H1 (cell line): ENCODE data around the gene AMN. TPM values are rescaled to one million over a fixed set of nuclear protein-coding genes. Genes with fewer than 3 reads are reported as not detected.

ENCODE experiments used
- CTCF ChIA-PET: fragments of 300-600 bp; sonication (Branson Sonifier 250); formaldehyde crosslinking; loops from one replicate; lab custom pipeline; 2021; ENCODE audit not compliant: partially characterized antibody; lab: Charles Lee
- POLR2A ChIA-PET: fragments of 300-600 bp; sonication (Branson Sonifier 250); formaldehyde crosslinking; loops from one replicate; lab custom pipeline; 2021; ENCODE audit warnings: inconsistent platforms; ENCODE audit not compliant: partially characterized antibody; lab: Charles Lee
- DNase-seq, 2 experiments: peaks; one replicate each; pipeline versions ENCODE4 v3.0.0 to v3.0.0-alpha.2; 2010 to 2022; ENCODE audit warnings: low spot score in 2 of 2, low read depth in 1 of 2, mixed read lengths in 1 of 2
- FAIRE-seq: peaks from 2 replicates; lab custom pipeline; 2011; peaks lifted over from hg19 to GRCh38; lab: Jason Lieb, UNC
- H2AFZ ChIP-seq: 2 replicates; pipeline ENCODE4 v1.8.1; 2012; ENCODE audit warnings: low read length, inconsistent platforms
- H2AK5ac ChIP-seq: 2 replicates; pipeline ENCODE4 v1.6.1; 2013; ENCODE audit warnings: low read depth, low read length
- H2BK120ac ChIP-seq: replicated peaks from 2 replicates; pipeline ENCODE3; 2013; ENCODE audit warnings: low read depth, low read length, inconsistent platforms
- H2BK12ac ChIP-seq: 2 replicates; pipeline ENCODE4 v1.6.1; 2013; ENCODE audit warnings: low read depth, low read length
- H2BK15ac ChIP-seq: 2 replicates; pipeline ENCODE4 v1.6.1; 2013; ENCODE audit warnings: low read length
- H2BK20ac ChIP-seq: 2 replicates; pipeline ENCODE4 v1.6.1; 2013; ENCODE audit warnings: low read length
- H2BK5ac ChIP-seq: 2 replicates; pipeline ENCODE4 v1.6.1; 2013; ENCODE audit warnings: low read depth, low read length
- H3K14ac ChIP-seq: 2 replicates; pipeline ENCODE4 v1.6.1; 2013; ENCODE audit warnings: inconsistent platforms; ENCODE audit not compliant: insufficient read length
- H3K18ac ChIP-seq: 2 replicates; pipeline ENCODE4 v1.6.1; 2013; ENCODE audit warnings: low read length; ENCODE audit errors: extremely low read depth
- H3K23ac ChIP-seq: 2 replicates; pipeline ENCODE4 v1.6.1; 2013; ENCODE audit warnings: inconsistent platforms; ENCODE audit not compliant: insufficient read length
- H3K23me2 ChIP-seq: 2 replicates; pipeline ENCODE4 v1.6.1; 2013; ENCODE audit warnings: low read depth, low read length
- H3K27ac ChIP-seq: 2 replicates; pipeline ENCODE4 v1.6.1; 2011; ENCODE audit warnings: low read depth, low read length, inconsistent platforms
- H3K27me3 ChIP-seq, 4 experiments: replicated peaks in 1 of 4; 1 replicate in 1 of 4; 2 replicates in 3 of 4; pipeline versions ENCODE4 v1.6.1 to v1.8.1; 2011 to 2013; ENCODE audit warnings: low read length in 3 of 4, mild to moderate bottlenecking in 3 of 4, inconsistent platforms in 2 of 4, mixed read lengths in 2 of 4, moderate library complexity in 1 of 4; ENCODE audit not compliant: control insufficient read depth in 3 of 4, insufficient read depth in 3 of 4; ENCODE audit errors: extremely low read depth in 1 of 4
- H3K36me3 ChIP-seq, 4 experiments: 2 replicates each; pipeline versions ENCODE4 v1.6.1 to v1.8.1; 2011 to 2013; ENCODE audit warnings: mild to moderate bottlenecking in 4 of 4, low read length in 3 of 4, moderate library complexity in 2 of 4, control low read depth in 1 of 4, inconsistent platforms in 1 of 4; ENCODE audit not compliant: insufficient read depth in 4 of 4, control insufficient read depth in 2 of 4
- H3K4ac ChIP-seq: replicated peaks from 2 replicates; pipeline ENCODE3; 2013; ENCODE audit warnings: low read length, low read depth, mixed read lengths, inconsistent platforms; ENCODE audit not compliant: insufficient read length
- H3K4me1 ChIP-seq, 4 experiments: replicated peaks in 1 of 4; 1 replicate in 1 of 4; 2 replicates in 3 of 4; pipeline versions ENCODE4 v1.6.1 to v1.8.1; 2011 to 2013; ENCODE audit warnings: low read length in 3 of 4, inconsistent platforms in 2 of 4, mixed read lengths in 1 of 4; ENCODE audit not compliant: insufficient read depth in 4 of 4, control insufficient read depth in 3 of 4
- H3K4me2 ChIP-seq, 2 experiments: 2 replicates each; pipeline versions ENCODE4 v1.6.1 to v1.8.1; 2011 to 2013; ENCODE audit warnings: low read depth in 2 of 2, low read length in 2 of 2, control low read depth in 1 of 2, inconsistent platforms in 1 of 2, mild to moderate bottlenecking in 1 of 2; ENCODE audit not compliant: insufficient read depth in 1 of 2
- H3K4me3 ChIP-seq, 4 experiments: fragments of 200-600, 300-600 bp in 1 of 4; sonication (generic), shearing (Covaris generic), sonication (Bioruptor Twin) in 1 of 4; 2 replicates each; pipeline versions ENCODE4 v1.5.1 to v1.8.1; 2011 to 2016; ENCODE audit warnings: low read length in 4 of 4, low read depth in 3 of 4, control low read depth in 2 of 4, inconsistent platforms in 2 of 4, mild to moderate bottlenecking in 2 of 4, mixed read lengths in 1 of 4, moderate library complexity in 1 of 4; ENCODE audit not compliant: insufficient read depth in 2 of 4; ENCODE audit errors: extremely low read depth in 1 of 4
- H3K56ac ChIP-seq: replicated peaks from 2 replicates; pipeline ENCODE3; 2013; ENCODE audit warnings: low read depth, mild to moderate bottlenecking, mixed read lengths, low read length, inconsistent platforms; ENCODE audit not compliant: insufficient read length
- H3K79me1 ChIP-seq: 2 replicates; pipeline ENCODE4 v1.6.1; 2013; ENCODE audit warnings: low read depth, low read length, control low read depth
- H3K79me2 ChIP-seq, 2 experiments: 2 replicates each; pipeline versions ENCODE4 v1.6.1 to v1.8.1; 2012 to 2013; ENCODE audit warnings: low read length in 2 of 2, mild to moderate bottlenecking in 2 of 2, inconsistent platforms in 1 of 2; ENCODE audit not compliant: insufficient read depth in 2 of 2, control insufficient read depth in 1 of 2
- H3K9ac ChIP-seq, 4 experiments: replicated peaks in 1 of 4; 1 replicate in 1 of 4; 2 replicates in 3 of 4; pipeline versions ENCODE4 v1.6.1 to v1.8.1; 2011 to 2013; ENCODE audit warnings: low read depth in 3 of 4, low read length in 3 of 4, control low read depth in 2 of 4, mild to moderate bottlenecking in 2 of 4, moderate library complexity in 2 of 4, inconsistent platforms in 1 of 4; ENCODE audit errors: extremely low read depth in 1 of 4
- H3K9me3 ChIP-seq, 2 experiments: 2 replicates each; pipeline versions ENCODE4 v1.6.1 to v1.8.1; 2012 to 2013; ENCODE audit warnings: mild to moderate bottlenecking in 2 of 2, moderate library complexity in 2 of 2, control low read depth in 1 of 2, inconsistent platforms in 1 of 2, low read depth in 1 of 2, low read length in 1 of 2, mixed read lengths in 1 of 2; ENCODE audit not compliant: insufficient read depth in 2 of 2
- H4K20me1 ChIP-seq, 2 experiments: replicated peaks in 1 of 2; 2 replicates each; pipeline versions ENCODE3 to v1.8.1; 2011 to 2013; ENCODE audit warnings: inconsistent platforms in 2 of 2, low read length in 2 of 2, mild to moderate bottlenecking in 1 of 2; ENCODE audit not compliant: insufficient read depth in 2 of 2, control insufficient read depth in 1 of 2
- H4K5ac ChIP-seq: 2 replicates; pipeline ENCODE4 v1.6.1; 2013; ENCODE audit warnings: low read length, low read depth, mixed read lengths, inconsistent platforms; ENCODE audit not compliant: insufficient read length
- H4K8ac ChIP-seq: 2 replicates; pipeline ENCODE4 v1.8.0; 2013; ENCODE audit warnings: mild to moderate bottlenecking, moderate library complexity, low read length, inconsistent platforms; ENCODE audit not compliant: insufficient read depth; ENCODE audit errors: extremely low read depth
- H4K91ac ChIP-seq: replicated peaks from 2 replicates; pipeline ENCODE3; 2013; ENCODE audit warnings: low read length, mixed read lengths, inconsistent platforms; ENCODE audit not compliant: insufficient read length
- EP300 ChIP-seq, 2 experiments: IDR thresholded peaks; 1 replicate in 1 of 2; 2 replicates in 1 of 2; pipeline ENCODE4 v1.6.1; 2011 to 2012; ENCODE audit warnings: low read depth in 2 of 2, low read length in 2 of 2, mild to moderate bottlenecking in 2 of 2, borderline replicate concordance in 1 of 2, inconsistent platforms in 1 of 2, moderate library complexity in 1 of 2
- TCF12 ChIP-seq: IDR thresholded peaks from 2 replicates; pipeline ENCODE4 v1.6.1; 2011; ENCODE audit warnings: low read depth, mild to moderate bottlenecking, low read length
- WGBS, 2 experiments: shearing (Covaris generic) in 1 of 2; methylation state at CpG; one replicate each; pipeline versions ENCODE4 v1.1.6 to v1.1.7; 2013 to 2015; ENCODE audit warnings: low lambda C conversion rate in 2 of 2, mixed read lengths in 2 of 2, inconsistent platforms in 1 of 2, low coverage in 1 of 2, missing lambda C conversion rate in 1 of 2; ENCODE audit not compliant: insufficient replicate concordance in 2 of 2, insufficient coverage in 1 of 2, insufficient read length in 1 of 2; ENCODE audit errors: extremely low coverage in 1 of 2, missing lambda C conversion rate in 1 of 2; 5-methylcytosine and 5-hydroxymethylcytosine counted together
- polyA plus RNA-seq, 7 experiments: library from polyadenylated mRNA; depleted of rRNA in 3 of 7; stranded (reverse) in 5 of 7; unstranded in 2 of 7; fragments of >200 nt in 5 of 7; fragments of 200-250 nt in 2 of 7; gene quantifications; 1 replicate in 5 of 7; 2 replicates in 1 of 7; 4 replicates in 1 of 7; pipeline versions ENCODE4 v1.2.1 to v1.2.3, GENCODE V29; 2011 to 2013; ENCODE audit warnings: missing spikeins in 2 of 7, mixed read lengths in 2 of 7
- total RNA-seq: library from RNA; stranded (reverse); fragmentation: NEBNext Ultra II Directional; extraction: Animal tissue kit (Norgen Biotek cat#: 25700); gene quantifications from 2 replicates; pipeline ENCODE4 v1.2.1, GENCODE V29; 2021
- TF ChIP-seq, protein P1 (sequence below): IDR thresholded peaks from 2 replicates; pipeline ENCODE4 v1.6.1; 2011; ENCODE audit warnings: low read length, improper control_type of control experiment

The AMN gene
- total and polyA plus RNA-seq, 2 of the 8 experiments (the other 6 are each of a cell fraction or from before 2014, with no cell fraction given) = 0.77 to 1.5 TPM

GRCh38 chr14:102897299-102898027 lies 25.0 kb upstream of the AMN start:
- Histone ChIP-seq H2AK5ac (no peak overlapping the region), H4K20me1 (peaks cover 2 to 3% of the 10 kb centered on the region in 2 experiments), H3K4me3 (no peak overlapping the region), H3K56ac (no peak overlapping the region), H2BK120ac (no peak overlapping the region), H3K9ac (no peak overlapping the region), H3K36me3 (peaks cover 0 to 3% (median 0%) of the 10 kb centered on the region in 4 experiments; a peak in 1 of 8 replicates), H3K79me1 (no peaks in the 10 kb centered on the region), H4K8ac (no peak overlapping the region), H3K27ac (no peak overlapping the region), H3K14ac (no peak overlapping the region), H2BK20ac (no peak overlapping the region), H3K23ac (no peak overlapping the region), H3K4me2 (no peak overlapping the region), H4K91ac (no peak overlapping the region), H3K9me3 (no peaks in the 10 kb centered on the region), H3K18ac (no peak overlapping the region), H3K79me2 (no peaks in the 10 kb centered on the region), H4K5ac (no peak overlapping the region), H3K4ac (no peak overlapping the region), H2AFZ (no peak overlapping the region), H2BK12ac (no peak overlapping the region), H3K27me3 (no peaks in the 10 kb centered on the region), H2BK15ac (no peak overlapping the region), H2BK5ac (peak overlapping the region; percentile 26; the same call in 1 of the 2 replicates), H3K4me1 (no peaks in the 10 kb centered on the region), H3K23me2 (no peaks in the 10 kb centered on the region)
- ChIA-PET POLR2A (interaction anchor here (1.0 kb wide), 1 partner anchor 20 kb away, joined by 3 read pairs; no protein-coding TSS in a partner anchor), CTCF (interaction anchor here (0.6 to 1.2 kb wide), 4 partner anchors 11 to 373 kb away, joined by 3 to 6 read pairs (median 4); no protein-coding TSS in a partner anchor)
- TF ChIP-seq, protein P1, sequence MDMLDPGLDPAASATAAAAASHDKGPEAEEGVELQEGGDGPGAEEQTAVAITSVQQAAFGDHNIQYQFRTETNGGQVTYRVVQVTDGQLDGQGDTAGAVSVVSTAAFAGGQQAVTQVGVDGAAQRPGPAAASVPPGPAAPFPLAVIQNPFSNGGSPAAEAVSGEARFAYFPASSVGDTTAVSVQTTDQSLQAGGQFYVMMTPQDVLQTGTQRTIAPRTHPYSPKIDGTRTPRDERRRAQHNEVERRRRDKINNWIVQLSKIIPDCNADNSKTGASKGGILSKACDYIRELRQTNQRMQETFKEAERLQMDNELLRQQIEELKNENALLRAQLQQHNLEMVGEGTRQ = no peak
- no peak for TF ChIP-seq TCF12
- TF ChIP-seq EP300 (IDR thresholded peaks at IDR 0.05; ENCODE audit: borderline replicate concordance in 1 of 2, low read depth in 2 of 2, low read length in 2 of 2) = no peak
- no peak for FAIRE-seq
- no peak for DNase-seq
- WGBS, 2 experiments = 96% methylated on average over 14 of the region's 14 CpGs; no CpG with 5 or more reads in 1 of the 2 experiments
